ENCODE measurements around the gene TRPV3.

DNA sequence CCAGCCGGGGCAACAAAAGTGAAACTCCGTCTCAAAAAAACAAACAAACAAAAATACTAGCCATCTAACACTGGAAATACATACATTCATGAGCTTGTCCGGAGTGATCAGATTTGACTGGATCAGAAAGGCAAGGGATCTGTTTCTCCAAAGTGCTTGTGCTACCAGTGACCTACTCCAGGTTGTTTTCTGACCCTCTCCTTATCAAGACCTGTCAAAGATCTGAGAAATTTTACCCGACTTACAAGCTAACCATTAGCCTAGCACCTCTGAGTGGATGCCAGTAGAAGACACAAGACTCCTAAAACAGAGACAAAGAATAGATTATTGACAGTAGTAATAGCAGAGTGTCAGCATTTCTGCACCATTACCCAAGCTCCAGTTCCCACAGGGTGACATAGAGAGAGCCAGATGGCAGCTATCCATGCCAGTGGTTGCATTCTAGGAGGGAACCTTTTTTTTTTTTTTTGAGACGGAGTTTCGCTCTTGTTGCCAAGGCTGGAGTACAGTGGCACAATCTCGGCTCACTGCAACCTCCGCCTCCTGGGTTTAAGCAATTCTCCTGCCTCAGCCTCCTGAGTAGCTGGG lies 72.0 kb downstream of the TRPV3 start:
- TF ChIP-seq POLR2A (IDR thresholded peaks at IDR 0.05; ENCODE audit: low read depth, low read length) (no peak), MAX (IDR thresholded peaks at IDR 0.05; ENCODE audit: insufficient read depth, insufficient read length) (no peak)

Measured in endothelial cell of umbilical vein (primary cell).